Measurements from ENCODE around the gene ARHGAP15.

GRCh38 chr2:143193121-143193520 is 63.9 kb downstream of the ARHGAP15 start:
- TF ChIP-seq CTCF (IDR thresholded peaks at IDR 0.05): no peak
- no peak for TF ChIP-seq POLR2AphosphoS5 (IDR thresholded peaks at IDR 0.05)
- TF ChIP-seq POLR2A (IDR thresholded peaks at IDR 0.05): no peak
- TF ChIP-seq EP300 (IDR thresholded peaks at IDR 0.05; ENCODE audit: low read depth): no peak

Data from transverse colon (tissue), 4 donors.